Measurements from ENCODE around the gene SVEP1.

The SVEP1 gene

DNA sequence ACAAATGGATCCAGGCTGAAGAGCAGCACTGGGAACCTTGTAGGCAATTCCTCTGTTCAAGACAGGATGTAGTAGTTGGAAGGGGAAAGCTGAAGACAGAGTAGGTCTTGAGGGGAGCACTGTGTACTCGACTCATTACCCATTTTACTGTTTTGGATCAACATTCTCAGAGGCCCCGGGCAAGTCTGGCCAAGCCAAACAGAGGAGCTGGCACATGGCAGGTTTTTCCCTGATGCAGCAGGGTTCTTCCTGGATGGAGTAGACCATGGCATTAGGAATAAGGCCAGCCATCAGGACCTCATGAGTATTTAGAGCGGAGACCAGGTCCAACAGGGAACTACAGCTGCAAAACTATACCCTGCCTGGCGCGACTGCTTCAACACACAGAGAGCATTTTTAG lies 4.4 kb downstream of the SVEP1 start:
- WGBS, 2 donors (ENCODE audit: extremely low coverage in 2 of 2, insufficient read length in 2 of 2, insufficient replicate concordance in 1 of 2): no CpG with 5 or more reads among the region's 5 CpGs
- no peaks in the 10 kb centered on the region for H3K36me3 ChIP-seq (replicated peaks in 1 of 2; ENCODE audit: control insufficient read depth in 2 of 2, insufficient read depth in 2 of 2, low read length in 2 of 2)

DNA sequence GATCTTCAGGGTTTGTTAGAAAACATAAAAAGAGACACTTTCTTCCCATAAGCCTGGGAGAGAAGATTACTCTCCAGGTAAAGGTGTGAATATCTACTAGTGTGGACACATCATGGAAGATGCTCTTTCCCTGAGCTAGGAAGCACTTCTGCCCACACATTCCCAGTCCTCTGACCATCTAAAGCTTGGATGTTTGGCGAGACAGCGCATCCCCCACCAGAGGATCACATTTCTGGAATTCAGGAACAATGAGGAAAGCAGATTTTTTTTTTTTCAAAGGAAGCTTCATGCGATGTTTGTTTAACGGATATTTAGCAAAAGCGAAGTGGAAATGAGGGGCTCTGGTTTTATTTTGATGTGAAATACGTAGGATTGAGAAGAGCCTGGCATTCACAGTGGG lies 6.2 kb downstream of the SVEP1 start:
- Histone ChIP-seq H3K9ac (ENCODE audit: low read depth, low read length, poor library complexity) (no peak overlapping the region), H4K8ac (ENCODE audit: low read depth, low read length) (no peak overlapping the region), H3K27ac (replicated peaks; ENCODE audit: low read length) (no peak overlapping the region), H3K36me3 (replicated peaks in 1 of 2; ENCODE audit: control insufficient read depth in 2 of 2, insufficient read depth in 2 of 2, low read length in 2 of 2) (no peaks in the 10 kb centered on the region), H3K4me1 (ENCODE audit: control insufficient read depth in 2 of 2, insufficient read depth in 1 of 2, low read depth in 1 of 2, low read length in 2 of 2) (peaks cover 0 to 4% of the 10 kb centered on the region in 2 donors), H2AK5ac (ENCODE audit: low read depth, low read length) (no peak overlapping the region), H3K4me2 (ENCODE audit: insufficient read depth, low read length, poor library complexity, severe bottlenecking) (no peak overlapping the region), H3K79me1 (ENCODE audit: low read depth, low read length) (no peaks in the 10 kb centered on the region), H3K4me3 (ENCODE audit: low read length in 2 of 2) (no peak overlapping the region), H3K4ac (ENCODE audit: low read length) (no peak overlapping the region), H3K14ac (ENCODE audit: low read length) (no peak overlapping the region), H3K9me3 (replicated peaks in 1 of 2; ENCODE audit: control insufficient read depth in 2 of 2, insufficient read depth in 1 of 2, low read depth in 1 of 2, low read length in 2 of 2) (peaks cover 0 to under 1% of the 10 kb centered on the region in 2 donors), H2BK5ac (ENCODE audit: low read length) (no peak overlapping the region), H2BK15ac (ENCODE audit: low read length) (no peak overlapping the region), H2AFZ (ENCODE audit: low read length) (no peak overlapping the region), H3K23ac (ENCODE audit: low read depth, low read length, poor library complexity) (no peak overlapping the region), H3K18ac (ENCODE audit: low read length) (no peak overlapping the region), H4K91ac (ENCODE audit: low read depth, low read length, poor library complexity) (no peak overlapping the region), H2BK12ac (ENCODE audit: low read length) (no peak overlapping the region), H3K27me3 (ENCODE audit: control insufficient read depth in 3 of 3, insufficient read depth in 3 of 3, low read depth in 1 of 3, low read length in 3 of 3) (peaks cover 0 to 7% (median 0%) of the 10 kb centered on the region in 3 experiments), H2BK120ac (ENCODE audit: low read depth, low read length) (no peak overlapping the region)
- DNase-seq (ENCODE audit: low spot score): no peak
- 100% methylated on average over 1 of the region's 6 CpGs; no CpG with 5 or more reads in 1 of the 2 donors for WGBS, 2 donors (ENCODE audit: extremely low coverage in 2 of 2, insufficient read length in 2 of 2, insufficient replicate concordance in 1 of 2)

More for the DNA sequence above, 4.4 kb downstream of the SVEP1 start:
- Histone ChIP-seq H3K4me1 (ENCODE audit: control insufficient read depth in 2 of 2, insufficient read depth in 1 of 2, low read depth in 1 of 2, low read length in 2 of 2) (peaks cover 3 to 5% of the 10 kb centered on the region in 2 donors), H3K9ac (ENCODE audit: low read depth, low read length, poor library complexity) (no peak overlapping the region), H3K9me3 (replicated peaks in 1 of 2; ENCODE audit: control insufficient read depth in 2 of 2, insufficient read depth in 1 of 2, low read depth in 1 of 2, low read length in 2 of 2) (peaks cover 0 to 4% of the 10 kb centered on the region in 2 donors), H3K23ac (ENCODE audit: low read depth, low read length, poor library complexity) (no peak overlapping the region), H3K27me3 (ENCODE audit: control insufficient read depth in 3 of 3, insufficient read depth in 3 of 3, low read depth in 1 of 3, low read length in 3 of 3) (peaks cover 0 to 17% (median 11%) of the 10 kb centered on the region in 3 experiments), H3K14ac (ENCODE audit: low read length) (no peak overlapping the region), H3K4ac (ENCODE audit: low read length) (no peak overlapping the region), H3K18ac (ENCODE audit: low read length) (no peak overlapping the region), H2BK12ac (ENCODE audit: low read length) (no peak overlapping the region), H4K8ac (ENCODE audit: low read depth, low read length) (no peak overlapping the region), H2AFZ (ENCODE audit: low read length) (no peak overlapping the region), H3K4me2 (ENCODE audit: insufficient read depth, low read length, poor library complexity, severe bottlenecking) (no peak overlapping the region), H2BK5ac (ENCODE audit: low read length) (no peak overlapping the region), H4K91ac (ENCODE audit: low read depth, low read length, poor library complexity) (no peak overlapping the region), H3K4me3 (ENCODE audit: low read length in 2 of 2) (no peak overlapping the region), H2BK120ac (ENCODE audit: low read depth, low read length) (no peak overlapping the region), H2AK5ac (ENCODE audit: low read depth, low read length) (no peak overlapping the region), H3K79me1 (ENCODE audit: low read depth, low read length) (no peaks in the 10 kb centered on the region), H2BK15ac (ENCODE audit: low read length) (no peak overlapping the region), H3K27ac (replicated peaks; ENCODE audit: low read length) (no peak overlapping the region)
- DNase-seq (ENCODE audit: low spot score): no peak

DNA sequence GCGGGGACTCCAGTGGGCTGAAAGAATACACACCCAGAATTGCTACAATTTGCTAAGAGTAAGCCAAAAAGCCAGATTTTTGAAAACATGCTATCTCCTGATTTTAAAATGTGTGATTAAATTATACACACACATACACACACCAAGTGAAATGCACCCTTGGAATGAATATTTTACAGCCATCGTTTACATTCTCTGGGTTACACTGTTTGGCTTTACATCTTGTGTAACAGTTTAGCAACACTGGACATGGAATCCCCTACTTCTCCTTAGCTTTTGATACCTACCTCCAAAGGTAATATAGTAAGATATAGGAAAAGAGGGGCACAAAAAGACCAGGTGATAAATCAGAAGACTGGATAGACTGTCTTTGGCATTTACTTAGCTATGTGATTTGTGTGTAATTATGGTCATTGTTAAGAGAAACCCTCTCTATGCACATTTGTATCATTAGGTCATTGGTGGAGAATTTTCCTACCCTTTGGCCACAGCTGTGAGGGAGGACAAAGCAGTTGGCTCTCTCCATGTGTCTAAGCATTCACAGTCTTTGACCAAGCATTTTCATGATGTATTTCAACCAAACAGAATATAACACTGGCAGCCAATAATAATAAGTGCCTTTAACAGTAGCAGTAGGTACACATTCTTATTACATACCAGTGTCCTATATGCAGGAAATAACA lies 7.6 kb downstream of the SVEP1 start:
- H3K4me2 ChIP-seq (ENCODE audit: insufficient read depth, low read length, poor library complexity, severe bottlenecking): no peak overlapping the region
- H3K4ac ChIP-seq (ENCODE audit: low read length): no peak overlapping the region
- H3K4me3 ChIP-seq (ENCODE audit: low read length in 2 of 2): no peak overlapping the region
- H3K14ac ChIP-seq (ENCODE audit: low read length): no peak overlapping the region
- H3K18ac ChIP-seq (ENCODE audit: low read length): no peak overlapping the region
- no peak overlapping the region for H3K23ac ChIP-seq (ENCODE audit: low read depth, low read length, poor library complexity)
- H3K27me3 ChIP-seq (ENCODE audit: control insufficient read depth in 3 of 3, insufficient read depth in 3 of 3, low read depth in 1 of 3, low read length in 3 of 3): no peaks in the 10 kb centered on the region
- no CpG with 5 or more reads among the region's 2 CpGs for WGBS, 2 donors (ENCODE audit: extremely low coverage in 2 of 2, insufficient read length in 2 of 2, insufficient replicate concordance in 1 of 2)
- no peak overlapping the region for H3K9ac ChIP-seq (ENCODE audit: low read depth, low read length, poor library complexity)
- peaks cover 0 to 4% of the 10 kb centered on the region in 2 donors for H3K4me1 ChIP-seq (ENCODE audit: control insufficient read depth in 2 of 2, insufficient read depth in 1 of 2, low read depth in 1 of 2, low read length in 2 of 2)
- no peak overlapping the region for H4K91ac ChIP-seq (ENCODE audit: low read depth, low read length, poor library complexity)
- H2BK5ac ChIP-seq (ENCODE audit: low read length): no peak overlapping the region
- no peak overlapping the region for H2AK5ac ChIP-seq (ENCODE audit: low read depth, low read length)
- H2BK120ac ChIP-seq (ENCODE audit: low read depth, low read length): no peak overlapping the region
- H3K79me1 ChIP-seq (ENCODE audit: low read depth, low read length): no peaks in the 10 kb centered on the region
- H2AFZ ChIP-seq (ENCODE audit: low read length): no peak overlapping the region
- H3K9me3 ChIP-seq (replicated peaks in 1 of 2; ENCODE audit: control insufficient read depth in 2 of 2, insufficient read depth in 1 of 2, low read depth in 1 of 2, low read length in 2 of 2): no peaks in the 10 kb centered on the region
- no peak overlapping the region for H2BK15ac ChIP-seq (ENCODE audit: low read length)
- DNase-seq (ENCODE audit: low spot score): no peak
- no peaks in the 10 kb centered on the region for H3K36me3 ChIP-seq (replicated peaks in 1 of 2; ENCODE audit: control insufficient read depth in 2 of 2, insufficient read depth in 2 of 2, low read length in 2 of 2)
- H4K8ac ChIP-seq (ENCODE audit: low read depth, low read length): no peak overlapping the region
- H2BK12ac ChIP-seq (ENCODE audit: low read length): no peak overlapping the region
- H3K27ac ChIP-seq (replicated peaks; ENCODE audit: low read length): no peak overlapping the region

DNA sequence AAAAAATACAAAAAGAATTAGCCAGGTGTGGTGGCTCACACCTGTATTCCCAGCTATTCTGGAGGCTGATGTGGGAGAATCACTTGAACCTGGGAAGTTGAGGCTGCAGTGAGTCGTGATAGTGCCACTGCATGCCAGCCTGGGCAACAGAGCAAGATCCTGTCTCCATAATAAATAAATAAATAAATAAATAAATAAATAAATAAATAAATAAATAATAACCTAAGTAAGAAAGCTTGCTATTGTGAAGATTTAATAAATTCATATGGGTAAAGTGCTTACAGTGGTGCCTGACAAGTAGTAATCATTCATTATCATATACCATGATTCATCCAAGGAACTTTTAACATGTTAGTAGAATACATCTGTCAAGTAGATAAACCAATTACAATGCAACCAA lies 13.4 kb downstream of the SVEP1 start:
- H2AFZ ChIP-seq (ENCODE audit: low read length): no peak overlapping the region
- H2BK12ac ChIP-seq (ENCODE audit: low read length): no peak overlapping the region
- no peaks in the 10 kb centered on the region for H3K36me3 ChIP-seq (replicated peaks in 1 of 2; ENCODE audit: control insufficient read depth in 2 of 2, insufficient read depth in 2 of 2, low read length in 2 of 2)
- no peak overlapping the region for H4K91ac ChIP-seq (ENCODE audit: low read depth, low read length, poor library complexity)
- no peak for DNase-seq (ENCODE audit: low spot score)
- H2BK15ac ChIP-seq (ENCODE audit: low read length): no peak overlapping the region
- H4K8ac ChIP-seq (ENCODE audit: low read depth, low read length): no peak overlapping the region
- no peak overlapping the region for H3K23ac ChIP-seq (ENCODE audit: low read depth, low read length, poor library complexity)
- no peak overlapping the region for H3K9ac ChIP-seq (ENCODE audit: low read depth, low read length, poor library complexity)
- no peak overlapping the region for H3K14ac ChIP-seq (ENCODE audit: low read length)
- no peaks in the 10 kb centered on the region for H3K79me1 ChIP-seq (ENCODE audit: low read depth, low read length)
- H2BK120ac ChIP-seq (ENCODE audit: low read depth, low read length): no peak overlapping the region
- no peak overlapping the region for H3K18ac ChIP-seq (ENCODE audit: low read length)
- WGBS, 2 donors (ENCODE audit: extremely low coverage in 2 of 2, insufficient read length in 2 of 2, insufficient replicate concordance in 1 of 2): no CpG with 5 or more reads among the region's 1 CpG
- no peaks in the 10 kb centered on the region for H3K27me3 ChIP-seq (ENCODE audit: control insufficient read depth in 3 of 3, insufficient read depth in 3 of 3, low read depth in 1 of 3, low read length in 3 of 3)
- H3K4ac ChIP-seq (ENCODE audit: low read length): no peak overlapping the region
- H3K4me2 ChIP-seq (ENCODE audit: insufficient read depth, low read length, poor library complexity, severe bottlenecking): no peak overlapping the region
- no peaks in the 10 kb centered on the region for H3K4me1 ChIP-seq (ENCODE audit: control insufficient read depth in 2 of 2, insufficient read depth in 1 of 2, low read depth in 1 of 2, low read length in 2 of 2)
- no peak overlapping the region for H2AK5ac ChIP-seq (ENCODE audit: low read depth, low read length)
- no peaks in the 10 kb centered on the region for H3K9me3 ChIP-seq (replicated peaks in 1 of 2; ENCODE audit: control insufficient read depth in 2 of 2, insufficient read depth in 1 of 2, low read depth in 1 of 2, low read length in 2 of 2)
- H2BK5ac ChIP-seq (ENCODE audit: low read length): no peak overlapping the region
- no peak overlapping the region for H3K4me3 ChIP-seq (ENCODE audit: low read length in 2 of 2)
- no peak overlapping the region for H3K27ac ChIP-seq (replicated peaks; ENCODE audit: low read length)
